OCI-LY3 (cell line): ENCODE measurements around the gene RBFOX1.

Source experiments
- H2AFZ ChIP-seq: fragments of 200-600, 300-600 bp; shearing (Covaris generic); 2 replicates; pipeline ENCODE4 v1.6.0; 2014; ENCODE audit warnings: antibody characterized with exemption, low read depth, low read length
- H3K27ac ChIP-seq: fragments of 200-600, 300-600 bp; sonication (generic); 2 replicates; pipeline ENCODE4 v1.5.1; 2014; ENCODE audit warnings: mild to moderate bottlenecking, low read length, moderate library complexity, mixed read lengths
- H3K27me3 ChIP-seq: fragments of 200-600, 300-600 bp; sonication (generic); 2 replicates; pipeline ENCODE4 v1.6.1; 2014; ENCODE audit warnings: low read depth, low read length, mixed read lengths
- H3K36me3 ChIP-seq: fragments of 200-600, 300-600 bp; sonication (generic); replicated peaks from 2 replicates; pipeline ENCODE3; 2014; ENCODE audit warnings: low read depth, low read length, mixed read lengths
- H3K4me1 ChIP-seq: fragments of 300-600, 200-600 bp; sonication (generic); 2 replicates; pipeline ENCODE4 v1.6.1; 2014; ENCODE audit warnings: low read length, mixed read lengths
- H3K4me2 ChIP-seq: fragments of 200-600, 300-600 bp; sonication (generic); 2 replicates; pipeline ENCODE4 v1.6.1; 2014; ENCODE audit warnings: low read length, mixed read lengths
- H3K4me3 ChIP-seq: fragments of 300-600, 200-600 bp; sonication (generic); 2 replicates; pipeline ENCODE4 v1.5.1; 2014; ENCODE audit warnings: antibody characterized with exemption, mild to moderate bottlenecking, low read length, moderate library complexity
- H3K79me2 ChIP-seq: fragments of 300-600, 200-600 bp; shearing (Covaris generic); 2 replicates; pipeline ENCODE4 v1.6.1; 2014; ENCODE audit warnings: mild to moderate bottlenecking, low read length, mixed read lengths
- H3K9ac ChIP-seq: fragments of 300-600, 200-600 bp; shearing (Covaris generic); 2 replicates; pipeline ENCODE4 v1.6.0; 2014; ENCODE audit warnings: mild to moderate bottlenecking, low read length, moderate library complexity
- H3K9me3 ChIP-seq: fragments of 200-600, 300-600 bp; shearing (Covaris generic); 2 replicates; pipeline ENCODE4 v1.6.1; 2014; ENCODE audit warnings: low read length, mixed read lengths; ENCODE audit not compliant: insufficient read depth
- H4K20me1 ChIP-seq: fragments of 200-600, 300-600 bp; sonication (generic); 2 replicates; pipeline ENCODE4 v1.6.1; 2016; ENCODE audit warnings: low read length, mixed read lengths; ENCODE audit not compliant: insufficient read depth
- CTCF ChIP-seq: fragments of 200-600, 300-600 bp; sonication (generic); IDR thresholded peaks from 2 replicates; pipeline ENCODE4 v1.5.1; 2014; ENCODE audit warnings: antibody characterized with exemption, low read length, low read depth
- EZH2phosphoT487 ChIP-seq: fragments of 200-600 bp; shearing (Covaris generic); IDR thresholded peaks from 2 replicates; pipeline ENCODE4 v1.6.1; 2018; ENCODE audit warnings: antibody characterized with exemption, mixed run types, low read depth

Gene RBFOX1

DNA sequence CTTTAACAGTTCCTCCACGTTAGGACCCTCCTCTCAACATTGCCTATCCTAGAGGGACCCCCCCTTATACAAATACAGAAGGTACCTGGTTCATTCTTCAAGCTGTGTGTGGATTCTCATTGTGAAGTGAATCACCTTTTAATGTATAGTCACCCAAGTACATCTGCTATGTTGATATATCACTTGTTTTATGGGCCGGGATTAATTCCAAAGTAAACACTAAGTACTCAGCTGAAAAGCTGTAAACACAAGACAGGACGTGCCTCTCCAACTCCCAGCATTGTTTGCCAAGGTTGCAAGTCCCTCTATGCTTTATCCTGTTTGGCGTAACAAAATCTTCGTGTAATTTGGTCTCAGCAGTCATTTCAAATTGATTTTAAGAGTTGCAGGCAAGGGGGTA lies 123.6 kb downstream of the RBFOX1 start:
- no peak overlapping the region for H2AFZ ChIP-seq
- 0 out of 2 replicates have a peak, but pooled peaks cover 4% of the 10 kb centered on the region for H3K27me3 ChIP-seq
- no peak overlapping the region for H3K4me2 ChIP-seq
- no peak overlapping the region for H3K9ac ChIP-seq
- H3K9me3 ChIP-seq = no peaks in the 10 kb centered on the region
- H3K79me2 ChIP-seq = no peaks in the 10 kb centered on the region
- no peaks in the 10 kb centered on the region for H3K4me1 ChIP-seq
- H3K36me3 ChIP-seq = no peaks in the 10 kb centered on the region
- H4K20me1 ChIP-seq = no peaks in the 10 kb centered on the region
- no peak overlapping the region for H3K27ac ChIP-seq
- TF ChIP-seq CTCF (no peak), EZH2phosphoT487 (no peak)
- H3K4me3 ChIP-seq = no peak overlapping the region

- H3K9ac ChIP-seq = no peak overlapping the region
- no peaks in the 10 kb centered on the region for H3K9me3 ChIP-seq
- H3K27ac ChIP-seq = no peak overlapping the region
- TF ChIP-seq EZH2phosphoT487 = no peak
- TF ChIP-seq CTCF = no peak
- H3K36me3 ChIP-seq = no peaks in the 10 kb centered on the region
- H3K4me3 ChIP-seq = no peak overlapping the region
- H4K20me1 ChIP-seq = no peaks in the 10 kb centered on the region
- H2AFZ ChIP-seq = no peak overlapping the region
- no peaks in the 10 kb centered on the region for H3K79me2 ChIP-seq
- H3K27me3 ChIP-seq = 0 out of 2 replicates have a peak, but pooled peaks cover 4% of the 10 kb centered on the region
- no peaks in the 10 kb centered on the region for H3K4me1 ChIP-seq
- no peak overlapping the region for H3K4me2 ChIP-seq
Measured at GRCh38 chr16:7458144-7458543, 125.5 kb downstream of the RBFOX1 start.

DNA sequence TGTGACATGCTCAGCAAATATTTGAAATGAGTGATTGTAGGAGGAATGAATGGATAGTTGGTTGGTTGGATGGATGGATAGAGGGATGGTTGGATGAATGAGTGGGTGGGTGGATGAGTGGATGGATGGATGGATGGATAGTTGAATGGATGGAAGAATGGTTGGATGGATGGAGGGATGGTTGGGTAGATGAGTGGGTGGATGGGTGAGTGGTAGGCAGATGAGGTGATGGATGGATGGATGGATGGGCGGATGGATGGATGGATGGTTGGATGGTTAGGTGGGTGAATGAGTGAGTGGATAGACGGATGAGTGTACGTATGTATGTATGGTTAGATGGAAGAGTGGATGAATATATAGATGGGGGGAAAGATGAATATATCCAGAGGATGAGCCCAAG lies 137.7 kb downstream of the RBFOX1 start:
- Histone ChIP-seq H3K79me2 (no peaks in the 10 kb centered on the region), H3K27me3 (peaks cover 13% of the 10 kb centered on the region), H2AFZ (no peak overlapping the region), H3K9ac (no peak overlapping the region), H3K27ac (no peak overlapping the region), H4K20me1 (no peaks in the 10 kb centered on the region), H3K4me1 (no peaks in the 10 kb centered on the region), H3K9me3 (no peaks in the 10 kb centered on the region), H3K4me2 (no peak overlapping the region), H3K4me3 (no peak overlapping the region), H3K36me3 (no peaks in the 10 kb centered on the region)
- TF ChIP-seq EZH2phosphoT487 (no peak), CTCF (no peak)

DNA sequence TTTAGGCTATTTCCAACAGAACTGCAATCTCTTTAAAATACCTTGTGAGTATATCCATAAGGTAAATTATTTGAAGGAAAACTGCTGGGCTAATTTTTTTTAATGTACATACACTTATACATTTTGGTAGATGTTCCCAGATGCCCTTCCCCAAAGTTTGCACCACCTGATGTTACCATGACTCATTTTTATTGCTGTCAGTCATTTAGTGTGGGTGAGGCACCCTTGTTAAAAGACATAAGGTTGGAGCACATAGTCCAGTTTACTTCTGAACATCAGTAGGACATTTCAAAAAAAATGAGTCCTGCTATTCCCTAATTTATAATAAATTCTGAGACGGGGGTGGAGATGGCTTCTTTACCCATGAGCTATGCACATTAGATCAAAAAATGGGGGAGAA lies 138.6 kb downstream of the RBFOX1 start:
- Histone ChIP-seq H3K9me3 (no peaks in the 10 kb centered on the region), H3K36me3 (no peaks in the 10 kb centered on the region), H3K27ac (no peak overlapping the region), H3K27me3 (peaks cover 13% of the 10 kb centered on the region), H3K4me1 (no peaks in the 10 kb centered on the region), H3K9ac (no peak overlapping the region), H2AFZ (no peak overlapping the region), H3K4me2 (no peak overlapping the region), H3K4me3 (no peak overlapping the region), H3K79me2 (no peaks in the 10 kb centered on the region), H4K20me1 (no peaks in the 10 kb centered on the region)
- TF ChIP-seq CTCF = no peak
